ENCODE data around the gene TSPAN14. TPM values are rescaled to one million over a fixed set of nuclear protein-coding genes. Genes with fewer than 3 reads are reported as not detected.
A peak's percentile ranks its signal among the peaks of the same experiment; 100 is the strongest.

Gene TSPAN14
- total RNA-seq, 6 experiments from 2014 or later = 72.9 to 96.2 (median 84.5) TPM

DNA sequence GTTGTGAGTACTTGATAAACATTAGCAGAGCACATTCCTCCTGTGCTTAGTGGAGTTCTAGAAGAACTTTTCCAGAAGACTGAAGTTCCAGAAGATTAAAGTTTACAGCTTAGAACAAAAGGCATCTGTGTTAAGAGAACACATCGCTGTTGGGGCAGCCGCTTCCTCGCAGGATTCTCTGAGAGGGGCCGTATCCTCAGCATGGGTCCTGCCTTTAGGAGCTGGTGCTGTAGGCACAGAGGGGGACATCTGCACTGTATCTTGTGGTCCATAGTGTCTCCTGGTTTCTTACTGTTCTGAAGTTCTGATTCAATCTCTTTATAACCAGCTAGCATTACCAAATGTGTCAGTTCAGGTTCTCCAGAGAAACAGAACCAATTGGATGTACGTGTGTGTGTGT lies 99.9 kb downstream of the TSPAN14 start:
- TF ChIP-seq CTCF (IDR thresholded peaks at IDR 0.05) = no peak
- no peak overlapping the region for H3K4me3 Mint-ChIP-seq
- H3K27me3 Mint-ChIP-seq (ENCODE audit: insufficient read depth) = peaks cover 22% of the 10 kb centered on the region
- no peaks in the 10 kb centered on the region for H3K36me3 Mint-ChIP-seq (ENCODE audit: low read depth)
- no peak overlapping the region for H3K27ac Mint-ChIP-seq
- no peaks in the 10 kb centered on the region for H3K4me1 Mint-ChIP-seq (ENCODE audit: low read depth)
- no peak for DNase-seq
- no peaks in the 10 kb centered on the region for H3K9me3 Mint-ChIP-seq

- Mint-ChIP-seq H3K4me3 (no peak overlapping the region), H3K36me3 (ENCODE audit: low read depth) (no peaks in the 10 kb centered on the region), H3K27ac (no peak overlapping the region), H3K4me1 (ENCODE audit: low read depth) (no peaks in the 10 kb centered on the region), H3K27me3 (ENCODE audit: insufficient read depth) (peaks cover 17% of the 10 kb centered on the region), H3K9me3 (no peaks in the 10 kb centered on the region)
- TF ChIP-seq CTCF (IDR thresholded peaks at IDR 0.05) = no peak
- DNase-seq = no peak
Measured at GRCh38 chr10:80555415-80555814, 101.3 kb downstream of the TSPAN14 start.

DNA sequence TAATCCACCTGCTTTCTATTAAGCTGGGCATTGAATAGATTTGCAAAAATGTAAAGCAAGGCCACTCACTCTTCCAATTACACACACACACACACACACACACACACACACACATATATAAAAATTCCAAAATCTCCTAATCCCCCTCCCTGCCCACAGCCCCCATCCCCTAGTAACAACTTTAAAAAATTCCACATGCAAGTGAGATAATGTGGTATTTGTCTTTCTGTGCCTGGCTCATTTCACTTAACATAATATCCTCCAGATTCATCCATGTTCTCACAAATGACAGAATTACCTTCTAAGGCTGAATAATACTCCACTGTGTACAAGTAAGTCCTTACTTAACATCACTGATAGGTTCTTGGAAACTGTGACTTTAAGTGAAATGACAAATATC lies 107.8 kb downstream of the TSPAN14 start:
- H3K27ac Mint-ChIP-seq = no peak overlapping the region
- H3K4me3 Mint-ChIP-seq = no peak overlapping the region
- H3K9me3 Mint-ChIP-seq = no peaks in the 10 kb centered on the region
- TF ChIP-seq CTCF (IDR thresholded peaks at IDR 0.05) = no peak
- DNase-seq = no peak
- H3K36me3 Mint-ChIP-seq (ENCODE audit: low read depth) = no peaks in the 10 kb centered on the region
- H3K27me3 Mint-ChIP-seq (ENCODE audit: insufficient read depth) = peaks cover 8% of the 10 kb centered on the region
- no peaks in the 10 kb centered on the region for H3K4me1 Mint-ChIP-seq (ENCODE audit: low read depth)

DNA sequence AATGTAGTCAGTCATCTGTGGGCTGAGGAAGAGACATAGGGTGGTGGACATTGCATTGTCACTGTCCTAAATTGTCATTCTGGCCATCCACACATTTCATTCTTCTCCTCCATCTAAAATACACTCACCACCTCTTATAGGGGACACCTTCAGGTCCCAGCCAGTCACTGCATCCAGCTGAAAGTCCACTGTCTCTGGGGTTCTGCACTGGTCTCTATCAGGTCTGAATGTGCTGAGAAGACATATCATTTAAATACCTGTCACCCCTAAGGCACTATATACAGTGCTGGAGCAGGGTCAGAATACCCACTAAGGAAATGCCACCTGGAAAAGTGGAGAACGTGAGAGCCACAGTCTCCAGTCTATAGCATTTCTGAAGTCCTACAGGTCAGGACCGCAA lies 113.2 kb downstream of the TSPAN14 start:
- TF ChIP-seq CTCF (IDR thresholded peaks at IDR 0.05) = peak; percentile 17
- no peak for DNase-seq
- Mint-ChIP-seq H3K4me1 (ENCODE audit: low read depth) (no peaks in the 10 kb centered on the region), H3K4me3 (no peak overlapping the region), H3K27ac (no peak overlapping the region), H3K27me3 (ENCODE audit: insufficient read depth) (peaks cover 21% of the 10 kb centered on the region), H3K9me3 (no peaks in the 10 kb centered on the region), H3K36me3 (ENCODE audit: low read depth) (no peaks in the 10 kb centered on the region)

DNA sequence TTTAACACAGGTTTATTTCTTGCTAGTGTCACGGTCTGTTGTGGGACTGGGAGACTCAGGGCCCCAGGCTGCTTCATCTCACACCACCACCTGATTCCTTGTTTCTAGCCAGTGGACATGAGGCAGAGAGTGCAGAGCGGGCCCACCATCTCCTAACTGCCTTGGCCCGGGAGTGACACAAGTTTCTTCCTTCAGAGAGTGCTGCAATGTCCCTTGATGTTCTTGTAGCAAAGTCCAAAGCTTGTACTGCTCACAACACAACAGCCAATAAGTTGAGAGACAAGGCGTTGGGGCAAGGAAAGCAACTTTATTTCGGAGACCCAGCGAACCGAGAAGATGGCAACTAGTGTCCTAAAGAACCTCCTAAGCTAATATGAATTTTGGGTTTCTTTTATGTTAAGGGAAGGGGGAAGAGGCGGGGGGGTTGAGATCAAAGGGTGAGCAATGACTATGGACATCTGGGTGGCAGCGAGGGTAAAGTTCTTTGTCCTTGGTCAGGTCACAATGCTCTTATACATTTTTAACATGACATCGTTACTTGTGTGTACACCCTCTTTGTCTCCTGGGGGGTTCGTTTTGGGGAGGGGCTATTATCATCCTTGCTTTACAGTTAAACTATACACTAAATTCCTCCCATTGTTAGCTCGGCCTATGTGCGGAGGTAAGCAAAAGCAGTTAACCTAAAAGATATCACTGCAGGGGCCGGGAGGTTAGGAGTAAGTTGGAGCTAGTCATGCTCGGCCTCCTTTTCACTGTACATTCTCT lies 115.2 kb downstream of the TSPAN14 start:
- Mint-ChIP-seq H3K4me3 (no peak overlapping the region), H3K9me3 (no peaks in the 10 kb centered on the region), H3K27ac (no peak overlapping the region), H3K27me3 (ENCODE audit: insufficient read depth) (peaks cover 21% of the 10 kb centered on the region), H3K36me3 (ENCODE audit: low read depth) (no peaks in the 10 kb centered on the region), H3K4me1 (ENCODE audit: low read depth) (no peaks in the 10 kb centered on the region)
- DNase-seq = no peak
- no peak for TF ChIP-seq CTCF (IDR thresholded peaks at IDR 0.05)

Data from HFFc6 (cell line).